Hypothalamus (tissue), 51 donors: Measurements from ENCODE around the gene LKAAEAR1.

ENCODE experiments used
- DNase-seq, 51 donors: peaks; one replicate each; lab custom pipeline; 2025; lab: John Stamatoyannopoulos, UW

LKAAEAR1 gene

DNA sequence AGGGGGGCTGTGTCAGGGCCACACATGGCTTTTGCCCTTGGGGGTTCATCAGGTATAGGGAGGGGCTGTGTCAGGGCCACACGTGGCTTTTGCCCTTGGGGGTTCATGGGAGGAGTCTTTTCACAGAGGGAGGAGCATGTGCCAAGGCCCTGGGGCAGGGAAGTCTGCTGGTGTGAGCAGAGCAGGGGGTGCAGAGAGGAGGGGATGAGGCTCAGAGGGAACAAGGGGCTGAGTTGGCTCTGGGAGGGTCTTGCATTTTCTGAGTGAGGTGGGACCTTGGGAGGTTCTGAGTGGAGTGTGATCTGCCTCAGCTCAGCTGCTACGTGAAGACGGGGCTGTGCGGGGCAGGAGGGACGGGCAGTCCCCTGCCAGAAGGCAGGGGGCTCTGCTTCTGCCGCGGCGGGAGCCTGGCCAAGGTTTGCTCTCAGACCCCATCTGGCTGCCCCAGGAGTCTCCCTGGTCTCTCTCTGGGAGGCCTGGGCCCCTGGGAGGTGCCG lies 28.8 kb downstream of the LKAAEAR1 start:
- DNase-seq = no peak

DNA sequence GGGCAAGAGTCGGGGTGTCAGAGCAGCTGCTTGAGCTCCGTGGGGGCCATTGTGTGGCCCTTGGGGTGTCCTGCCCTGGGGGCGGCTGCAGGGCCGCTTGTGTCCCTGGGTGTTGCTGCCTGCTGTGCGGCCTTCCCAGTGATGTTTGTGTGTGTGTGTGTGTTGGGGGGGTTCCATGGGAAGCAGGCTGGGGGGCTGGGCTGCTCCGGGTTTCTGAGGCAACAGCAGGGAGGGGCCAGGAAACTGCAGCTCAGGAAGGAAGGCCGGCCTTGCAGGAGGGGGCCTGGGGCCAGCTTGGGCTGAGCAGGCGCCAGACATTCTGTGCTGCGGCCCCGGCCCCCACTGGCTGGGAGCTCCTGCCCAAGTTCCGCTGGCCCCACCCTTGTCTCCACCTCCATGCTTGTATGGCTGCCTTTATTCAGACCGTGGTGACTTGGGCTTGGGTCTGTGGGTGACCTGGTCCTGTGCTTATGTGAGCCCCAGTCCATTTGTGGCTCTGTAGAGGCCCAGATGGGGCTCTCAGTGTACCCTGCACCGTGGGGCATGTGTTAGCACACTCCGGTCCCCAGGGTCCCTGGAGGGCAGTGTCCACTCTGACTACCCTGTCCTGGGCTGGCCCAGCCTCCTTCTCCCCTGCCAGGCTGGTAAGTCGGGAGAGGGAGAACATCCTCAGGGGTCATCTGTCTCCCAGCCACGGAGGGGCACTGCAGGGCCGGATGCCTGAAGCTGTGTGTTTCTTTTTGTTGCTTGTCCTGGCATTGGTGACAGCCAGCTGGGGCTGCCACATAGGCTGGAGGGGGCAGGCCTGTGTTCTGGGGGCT lies 30.1 kb downstream of the LKAAEAR1 start:
- DNase-seq = no peak

DNA sequence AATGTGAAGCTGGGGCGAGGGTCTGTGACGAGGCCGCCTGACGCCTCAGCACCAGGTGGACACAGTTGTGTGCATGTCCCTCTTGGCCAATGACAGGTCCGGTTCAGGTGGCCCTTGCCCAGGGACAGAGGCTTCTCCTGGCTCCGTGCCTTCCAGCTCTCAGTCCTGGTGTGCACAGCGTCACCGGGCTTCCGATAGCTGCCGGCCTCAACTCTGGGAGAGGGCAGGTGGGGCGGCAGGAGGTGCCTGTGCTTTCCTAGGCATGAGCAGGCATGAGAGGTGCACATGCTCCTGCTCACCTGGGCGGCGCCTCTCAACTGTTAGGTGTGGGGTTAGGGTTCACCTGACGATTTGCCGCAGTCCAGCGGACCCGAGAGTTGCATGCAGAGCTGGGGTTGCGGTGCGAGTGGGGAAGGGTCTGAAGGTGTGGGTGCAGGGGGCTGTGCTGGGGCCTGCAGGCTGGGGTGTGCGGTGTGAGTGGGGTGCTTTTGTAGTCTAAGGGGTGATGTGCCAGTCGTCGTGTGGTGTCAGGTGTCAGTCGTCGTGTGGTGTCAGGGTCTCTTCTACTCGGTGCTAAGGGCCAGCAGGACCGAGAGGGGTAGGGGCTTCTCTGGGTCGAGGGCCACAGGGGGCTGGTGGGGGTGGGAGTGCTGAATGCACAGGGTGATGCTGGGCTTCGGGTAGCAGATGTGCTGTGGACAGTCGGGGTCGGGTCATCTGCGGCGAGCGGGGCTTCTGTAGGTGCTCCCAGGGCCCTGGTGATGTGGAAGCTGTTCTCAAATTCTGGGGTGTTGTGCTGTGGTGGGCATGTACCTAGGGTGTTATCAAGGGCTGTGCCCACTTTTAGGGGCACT lies 31.0 kb downstream of the LKAAEAR1 start:
- DNase-seq = no peak

DNA sequence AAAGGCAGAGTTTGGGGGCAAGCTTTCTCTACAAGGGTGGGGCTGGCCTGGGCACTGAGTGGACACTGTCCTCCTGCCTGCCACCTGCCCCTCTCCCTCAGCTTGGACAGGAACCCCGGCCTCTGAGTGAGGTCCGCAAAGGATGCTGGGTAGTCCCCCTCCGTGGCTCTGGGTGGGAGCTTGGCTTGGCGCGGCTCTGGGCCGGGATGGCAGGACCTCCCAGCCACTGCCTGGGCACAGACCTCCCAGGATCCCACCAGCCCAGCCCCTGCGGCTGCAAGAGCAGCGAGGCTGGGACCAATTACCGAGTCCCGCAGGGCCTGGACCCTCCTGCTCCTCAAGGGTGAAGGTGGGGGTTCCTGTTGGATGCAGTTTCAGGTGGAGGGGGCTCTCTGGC lies 31.9 kb downstream of the LKAAEAR1 start:
- DNase-seq = no peak

DNA sequence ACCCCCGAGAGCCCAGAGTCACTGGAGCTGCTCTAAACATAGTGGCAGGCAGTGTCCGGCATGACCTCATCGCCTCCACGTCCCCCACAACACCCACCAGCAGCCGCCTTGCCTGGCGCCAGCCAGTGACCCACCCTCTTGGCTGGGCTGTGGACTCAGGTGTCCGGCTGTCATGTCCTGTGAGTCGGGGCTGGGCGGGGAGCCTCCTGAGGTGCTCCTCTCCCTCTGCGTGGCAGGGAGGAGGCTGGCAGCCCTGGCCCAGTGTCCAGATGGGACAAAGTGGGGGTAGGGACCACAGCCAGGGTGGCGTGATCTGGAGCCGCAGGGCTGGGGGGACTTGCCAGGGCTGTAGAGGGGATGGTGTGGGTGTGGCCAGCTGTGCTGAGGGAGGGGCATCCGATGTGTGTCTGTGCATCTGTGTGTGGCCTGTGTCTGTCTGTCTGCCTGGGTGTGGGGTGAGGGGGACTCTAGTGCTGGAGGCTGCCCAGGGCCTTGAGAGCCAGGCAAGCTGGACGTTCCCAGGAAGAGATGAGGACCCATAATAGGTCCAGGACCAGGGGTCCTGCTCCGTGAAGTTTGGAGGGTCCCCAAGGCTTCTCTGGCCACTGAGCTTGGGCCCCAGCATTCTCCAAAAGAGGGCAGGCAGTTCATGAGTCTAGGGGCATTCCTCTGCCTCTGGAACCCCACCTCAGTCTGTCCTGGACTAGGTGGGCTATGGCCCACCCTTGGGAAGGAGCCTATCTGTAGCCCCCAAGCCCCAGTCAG lies 32.5 kb downstream of the LKAAEAR1 start:
- DNase-seq = no peak

DNA sequence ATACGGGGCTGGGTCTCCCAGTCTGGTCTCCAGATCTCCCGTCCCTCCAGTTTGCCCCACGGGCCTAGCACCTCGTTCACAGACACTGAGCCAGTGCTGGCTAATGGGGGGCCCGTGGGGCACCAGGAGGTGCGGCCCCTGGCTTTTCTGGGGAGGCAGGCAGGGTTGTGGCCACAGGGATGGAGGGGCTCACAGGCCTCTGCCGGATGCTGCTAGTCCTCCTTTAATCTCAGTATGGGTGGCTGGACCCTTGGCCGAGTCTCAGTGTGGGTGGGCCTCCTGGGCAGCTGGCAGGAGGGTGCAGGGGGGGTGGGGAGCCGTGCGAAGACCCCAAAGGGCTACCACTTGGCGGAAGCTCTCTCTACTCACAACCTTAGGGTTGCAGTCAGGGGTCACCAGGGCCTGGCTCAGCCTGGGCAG lies 33.2 kb downstream of the LKAAEAR1 start:
- no peak for DNase-seq

DNA sequence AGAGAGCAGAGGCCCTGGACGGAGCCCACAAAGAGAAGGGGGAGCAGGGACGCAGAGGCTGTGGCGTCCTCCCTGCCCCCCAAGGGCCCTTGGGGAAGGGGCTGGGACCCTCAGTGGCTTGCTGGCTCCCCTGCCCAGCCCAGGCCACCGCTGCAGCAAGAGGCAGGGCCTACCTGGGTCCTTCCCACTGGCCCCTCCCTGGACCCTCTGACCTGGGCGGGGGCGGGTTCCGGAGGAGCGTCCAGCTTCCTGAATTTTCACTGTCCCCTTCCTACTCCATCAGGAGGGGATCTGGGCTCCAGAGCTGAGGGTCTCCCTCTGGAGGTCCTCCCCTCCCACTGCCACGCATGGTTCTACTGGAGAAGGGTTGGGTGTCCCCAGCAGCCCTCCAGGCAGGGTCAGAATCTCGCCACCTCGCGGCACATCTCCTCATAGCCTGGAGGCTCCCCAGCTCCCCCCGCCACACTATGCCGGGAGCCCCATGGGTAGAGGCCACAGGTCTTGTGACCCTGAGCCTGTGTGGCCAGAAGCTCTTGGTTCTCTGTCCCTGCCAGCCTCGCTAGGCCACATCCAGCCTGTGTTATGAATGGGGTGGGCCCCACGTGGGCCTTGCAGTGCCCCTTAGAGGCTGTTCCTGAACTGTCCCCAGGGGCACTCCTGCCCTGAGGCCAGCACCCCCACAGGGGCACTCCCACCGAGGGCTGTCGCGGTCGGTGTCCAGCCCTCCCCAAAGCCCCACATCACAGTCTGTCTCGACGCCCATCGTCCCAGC lies 33.8 kb downstream of the LKAAEAR1 start:
- DNase-seq = no peak

DNA sequence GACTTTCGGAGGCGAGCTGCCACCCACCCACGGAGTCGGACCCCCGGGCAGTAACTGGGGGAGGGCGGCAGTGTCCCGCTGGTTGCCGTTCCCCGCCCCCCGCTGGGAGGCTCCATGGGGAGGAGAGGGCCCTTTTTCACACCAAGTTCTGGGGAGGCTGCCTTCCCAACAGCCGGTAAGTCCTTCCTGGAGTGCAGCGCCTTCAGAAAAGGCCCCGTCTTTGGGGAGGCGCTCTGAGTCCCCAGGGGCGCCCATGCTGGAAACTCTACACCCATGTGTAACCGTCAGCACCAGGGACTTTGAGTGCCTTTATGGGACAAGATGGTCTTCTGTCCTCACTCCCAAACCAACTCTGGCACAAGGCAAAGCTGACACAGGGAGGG lies 34.3 kb downstream of the LKAAEAR1 start:
- DNase-seq = no peak

DNA sequence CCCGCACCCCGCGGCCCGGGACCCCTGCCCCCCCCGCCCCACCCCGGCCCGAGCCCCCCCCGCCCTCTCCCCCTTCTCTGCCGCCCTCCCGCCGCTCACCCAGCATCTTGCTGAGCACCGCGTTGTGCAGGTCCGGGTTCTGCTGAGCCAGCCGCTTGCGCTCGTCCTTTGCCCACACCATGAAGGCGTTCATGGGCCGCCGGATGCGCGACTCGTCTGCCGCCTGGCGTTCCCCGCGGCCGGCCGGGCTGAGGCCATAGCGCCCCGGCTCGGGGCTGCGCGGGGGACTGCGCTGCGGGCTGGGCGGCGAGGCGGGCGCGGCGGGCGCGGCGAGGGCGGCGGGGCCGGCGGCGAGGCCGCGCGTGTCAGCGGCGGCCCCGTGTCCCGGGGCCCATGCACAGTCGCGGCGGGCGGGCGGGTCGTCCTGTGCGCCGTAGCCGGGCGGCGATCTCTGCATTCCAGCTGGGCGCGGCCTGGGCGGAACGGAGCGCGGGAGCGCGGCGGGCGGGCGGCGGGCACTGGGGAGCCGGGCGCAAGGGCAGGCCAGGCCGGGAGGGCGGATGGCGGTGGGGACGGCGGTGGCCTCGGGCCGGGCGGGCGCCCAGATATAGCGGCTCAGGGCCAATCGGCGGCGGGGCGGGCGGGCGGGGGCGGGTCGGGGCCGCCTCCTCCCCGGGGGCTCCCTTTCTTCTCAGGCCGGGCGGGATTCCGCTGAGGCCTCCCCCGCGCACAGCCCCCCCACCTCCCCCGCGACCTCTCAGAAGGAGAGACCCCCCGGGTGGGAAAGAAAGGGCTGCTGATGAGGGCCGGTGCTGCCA lies 34.9 kb downstream of the LKAAEAR1 start, which contains the start of gene SOX18:
Gene SOX18 (minus strand): TSS at position 580 of the 818 bp plus-strand sequence. CDS start 123 bp downstream, at position 457.
- no peak for DNase-seq

DNA sequence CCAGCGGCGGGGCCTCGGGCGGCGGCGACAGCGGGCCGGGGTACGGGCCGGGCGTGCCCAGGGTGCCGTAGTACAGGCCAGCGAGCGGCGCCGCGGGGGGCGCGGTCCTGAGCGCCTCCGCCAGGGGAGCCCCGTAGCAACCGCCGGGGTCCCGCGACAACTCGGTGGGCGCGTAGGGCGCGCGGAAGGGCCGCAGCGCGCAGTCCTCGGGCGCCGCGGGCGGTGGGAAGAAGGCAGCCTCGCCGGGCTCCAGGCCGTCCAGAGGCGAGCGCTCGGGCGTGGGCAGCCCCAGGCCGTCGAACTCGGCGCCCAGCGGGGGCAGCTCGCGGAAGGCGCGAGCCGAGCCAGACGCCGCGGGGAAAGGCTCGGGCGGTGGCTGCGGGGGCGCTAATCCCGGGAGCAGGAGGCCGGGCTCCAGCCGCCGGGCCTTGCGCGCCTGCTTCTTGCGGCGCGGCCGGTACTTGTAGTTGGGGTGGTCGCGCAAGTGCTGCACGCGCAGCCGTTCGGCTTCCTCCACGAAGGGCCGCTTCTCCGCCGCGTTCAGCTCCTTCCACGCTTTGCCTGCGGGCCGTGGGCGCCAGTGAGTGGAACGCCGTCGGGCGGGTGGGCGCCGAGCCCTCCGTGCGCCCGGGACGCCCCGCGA lies 35.7 kb downstream of the LKAAEAR1 start:
- DNase-seq = no peak

DNA sequence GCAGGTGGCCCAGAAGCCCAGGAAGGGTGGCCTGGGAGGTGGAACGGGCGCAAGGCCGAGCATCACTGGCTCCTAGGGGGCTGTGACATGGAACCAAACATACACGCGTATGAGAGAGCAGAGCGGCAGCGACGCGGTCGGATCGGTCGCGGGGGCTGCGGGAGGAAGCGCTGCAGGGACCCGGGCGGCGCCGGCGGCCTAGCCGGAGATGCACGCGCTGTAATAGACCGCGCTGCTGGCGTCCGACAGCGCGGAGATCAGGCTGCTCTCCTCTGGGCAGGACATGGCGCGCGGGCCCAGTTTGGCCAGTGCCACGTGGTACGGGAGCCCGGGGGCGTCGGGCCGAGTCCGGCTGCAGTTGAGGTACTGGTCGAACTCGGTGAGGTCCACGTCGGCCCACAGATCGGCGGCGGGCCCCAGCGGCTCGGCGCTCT lies 36.2 kb downstream of the LKAAEAR1 start:
- no peak for DNase-seq

DNA sequence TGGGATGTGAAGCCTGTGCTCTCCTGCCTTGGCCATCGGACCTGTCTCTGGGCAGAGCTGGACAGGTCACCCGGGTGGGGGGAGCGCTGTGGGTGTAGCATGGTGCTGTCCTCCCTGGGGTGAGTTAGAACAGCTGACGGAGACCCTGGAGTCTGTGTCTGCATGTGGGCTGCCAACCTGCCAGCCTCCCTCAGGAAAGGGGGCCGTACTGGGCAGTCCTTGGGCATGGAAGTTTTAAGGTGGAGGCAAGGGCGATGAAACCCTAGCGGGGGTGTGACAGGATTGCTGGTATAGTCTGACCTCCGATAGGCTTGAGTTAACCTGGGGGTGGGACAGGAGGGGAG lies 37.2 kb downstream of the LKAAEAR1 start:
- no peak for DNase-seq

DNA sequence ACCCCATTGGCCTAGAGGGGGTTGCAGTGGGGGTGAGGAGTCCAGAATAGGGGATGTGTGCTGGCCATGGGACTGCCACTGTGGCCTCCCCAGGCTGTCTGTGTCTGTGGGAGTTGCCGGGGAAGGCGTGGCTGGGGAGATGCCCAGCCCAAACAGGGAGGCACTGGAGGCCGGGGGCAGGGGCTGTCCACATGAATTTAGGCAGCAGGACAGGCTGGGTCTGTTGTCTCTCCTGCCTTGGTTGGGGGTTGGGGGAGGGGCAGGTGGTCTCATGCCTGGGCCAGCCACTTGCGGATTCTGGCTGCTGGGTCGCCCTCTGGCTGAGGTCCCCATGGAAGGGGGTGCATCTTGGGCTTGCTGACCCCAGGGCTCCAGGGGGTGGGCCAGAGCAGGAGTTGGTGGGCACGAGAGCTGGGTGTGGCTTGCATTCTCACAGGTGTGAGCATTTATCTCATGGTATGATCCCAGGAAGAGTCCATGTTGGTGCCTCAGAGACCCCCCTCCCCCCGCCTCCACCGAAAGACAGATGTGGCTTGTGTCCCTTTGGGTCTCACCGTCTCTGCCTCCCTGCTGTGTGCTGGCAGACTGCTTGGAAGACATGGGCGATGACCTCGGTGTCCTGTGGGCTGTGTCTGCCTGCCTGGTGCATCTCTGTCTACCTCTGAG lies 38.7 kb downstream of the LKAAEAR1 start:
- no peak for DNase-seq

DNA sequence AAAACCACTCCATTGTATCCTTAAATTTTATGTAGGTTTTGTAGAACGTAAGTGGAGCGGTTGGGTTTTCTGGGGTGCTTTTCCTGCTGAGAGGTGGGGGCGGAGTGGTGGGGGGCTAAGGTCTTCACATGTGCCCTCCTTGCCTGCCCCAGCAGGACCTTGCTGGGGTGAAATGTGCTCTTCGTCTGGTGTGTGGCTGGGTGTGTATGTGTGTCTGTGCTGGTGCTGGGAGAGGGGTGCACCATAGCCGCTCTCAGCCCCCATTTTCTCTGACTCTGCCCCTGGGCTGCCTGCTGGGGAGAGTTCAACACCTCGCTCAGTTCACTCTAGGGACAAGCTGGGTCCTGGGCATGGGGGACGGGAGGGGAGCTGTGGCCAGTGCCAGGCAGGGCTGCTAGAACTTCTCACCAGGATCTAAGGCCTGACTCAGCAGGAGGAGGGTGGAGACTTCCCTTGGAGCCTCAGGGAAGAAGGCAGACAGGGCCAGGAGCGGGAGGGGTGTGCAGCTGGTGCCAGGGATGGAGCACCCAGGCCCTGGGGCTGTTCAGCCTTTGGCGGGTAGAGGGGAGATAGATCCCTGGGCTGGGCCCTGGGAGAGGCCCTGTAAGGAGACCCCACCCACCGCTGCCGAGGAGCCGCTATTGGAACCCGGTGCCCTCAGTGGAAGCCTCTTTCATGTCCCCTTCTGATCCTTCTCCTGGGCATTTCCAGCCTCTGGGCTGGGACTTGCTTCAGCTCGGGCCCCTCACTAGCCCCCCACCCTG lies 39.5 kb downstream of the LKAAEAR1 start:
- no peak for DNase-seq

DNA sequence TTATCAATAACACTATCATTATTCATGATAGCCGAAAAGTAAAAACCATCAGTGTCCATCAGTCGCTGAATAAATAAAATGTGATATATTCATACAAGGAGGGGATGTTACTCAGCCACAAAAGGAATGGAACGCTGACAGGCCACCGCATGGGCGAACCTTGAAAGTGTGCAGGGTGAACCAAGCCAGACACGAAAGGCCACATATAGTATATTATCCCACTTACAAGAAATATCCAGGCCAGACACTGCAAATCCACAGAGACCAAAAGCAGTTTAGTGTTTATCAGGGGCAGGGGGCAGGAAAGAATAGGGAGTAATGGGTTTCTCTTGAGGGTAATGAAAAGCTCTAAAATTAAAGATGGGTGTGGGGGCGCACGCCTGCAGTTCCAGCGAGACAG lies 40.4 kb downstream of the LKAAEAR1 start:
- no peak for DNase-seq

DNA sequence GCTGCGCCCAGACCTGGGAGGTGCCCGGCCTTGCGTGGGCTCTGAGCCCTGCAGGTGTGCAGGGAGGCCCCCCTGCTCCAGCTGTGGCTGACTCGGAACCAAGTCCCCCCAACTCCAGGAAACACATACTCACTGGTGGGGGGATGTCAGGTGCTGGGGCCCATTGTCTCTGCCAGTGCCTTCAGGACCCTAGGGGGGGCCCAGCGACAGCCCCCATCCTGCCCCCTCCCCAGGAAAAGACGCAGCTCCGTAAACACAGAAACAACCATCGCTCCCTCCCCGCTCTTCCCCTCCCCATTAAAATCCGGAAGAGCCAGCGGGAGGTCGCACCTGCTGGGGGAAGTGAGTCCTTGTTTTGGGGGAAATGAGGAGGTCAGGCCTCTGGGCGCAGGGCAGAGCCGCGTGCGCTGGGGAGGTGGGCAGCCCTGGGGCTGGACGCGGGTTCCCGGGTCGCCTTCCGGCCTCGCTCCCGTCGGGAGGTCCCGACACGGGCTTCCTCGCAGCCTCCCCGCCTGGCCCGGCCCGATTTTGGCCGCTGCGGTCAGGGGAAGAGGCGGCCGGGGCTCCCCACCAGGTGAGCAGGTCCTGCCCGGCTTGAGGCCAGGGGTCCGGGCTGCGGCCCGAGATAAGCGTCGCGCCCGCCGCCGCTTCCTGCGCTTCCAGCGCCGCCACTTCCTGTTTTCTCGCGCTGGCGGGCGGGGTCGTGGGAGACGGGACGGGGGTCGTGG lies 42.0 kb downstream of the LKAAEAR1 start:
- no peak for DNase-seq

DNA sequence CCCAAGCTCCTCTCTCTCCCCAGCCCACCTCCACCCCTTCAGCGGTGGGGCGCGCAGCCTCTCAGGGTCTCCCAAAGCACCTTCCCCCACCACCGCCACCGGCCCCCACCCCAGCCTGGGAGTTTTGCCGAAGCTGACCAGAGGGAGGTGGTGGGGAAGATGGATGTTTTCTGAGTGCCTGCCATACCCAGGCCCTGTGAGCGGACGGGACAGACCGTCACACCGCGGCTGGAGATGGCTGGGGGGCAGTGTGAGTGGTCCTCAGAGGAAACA lies 42.5 kb downstream of the LKAAEAR1 start:
- no peak for DNase-seq
